T-helper 1 cell treated with Interleukin-12 subunit alpha and Interleukin-12 subunit beta and Interleukin-4 antibody, amounts not matched to agents 30 μg/mL and 1 μg/mL, for 36 hours (primary cell): ENCODE data around the gene SORBS2.

ENCODE experiments used
- H3K27ac Mint-ChIP-seq: one replicate; pipeline ENCODE4 v1.8.0; 2021; ENCODE audit warnings: mild to moderate bottlenecking, mixed read lengths
- H3K27me3 Mint-ChIP-seq: one replicate; pipeline ENCODE4 v1.8.0; 2021; ENCODE audit warnings: low read depth, mixed read lengths
- H3K36me3 Mint-ChIP-seq: one replicate; pipeline ENCODE4 v1.8.0; 2021; ENCODE audit warnings: low read depth, mixed read lengths
- H3K4me1 Mint-ChIP-seq: one replicate; pipeline ENCODE4 v1.8.0; 2021; ENCODE audit warnings: low read depth, mixed read lengths
- H3K4me3 Mint-ChIP-seq: one replicate; pipeline ENCODE4 v1.8.0; 2021; ENCODE audit warnings: mild to moderate bottlenecking, moderate library complexity, mixed read lengths
- H3K9me3 Mint-ChIP-seq: one replicate; pipeline ENCODE4 v1.8.0; 2021; ENCODE audit warnings: mixed read lengths

SORBS2 gene

GRCh38 chr4:185825737-185826136 is 13.7 kb upstream of the SORBS2 start:
- no peaks in the 10 kb centered on the region for H3K4me1 Mint-ChIP-seq
- no peak overlapping the region for H3K4me3 Mint-ChIP-seq
- no peaks in the 10 kb centered on the region for H3K36me3 Mint-ChIP-seq
- H3K27ac Mint-ChIP-seq, result no peak overlapping the region
- H3K9me3 Mint-ChIP-seq, result no peaks in the 10 kb centered on the region
- H3K27me3 Mint-ChIP-seq, result no peaks in the 10 kb centered on the region

- H3K4me3 Mint-ChIP-seq, result no peak overlapping the region
- H3K4me1 Mint-ChIP-seq, result no peaks in the 10 kb centered on the region
- no peaks in the 10 kb centered on the region for H3K27me3 Mint-ChIP-seq
- no peaks in the 10 kb centered on the region for H3K9me3 Mint-ChIP-seq
- no peak overlapping the region for H3K27ac Mint-ChIP-seq
- no peaks in the 10 kb centered on the region for H3K36me3 Mint-ChIP-seq
Measured at GRCh38 chr4:185822791-185823190, 10.8 kb upstream of the SORBS2 start.

GRCh38 chr4:185821029-185821419 is 9.0 kb upstream of the SORBS2 start:
- H3K27me3 Mint-ChIP-seq, result no peaks in the 10 kb centered on the region
- no peak overlapping the region for H3K4me3 Mint-ChIP-seq
- H3K4me1 Mint-ChIP-seq, result no peaks in the 10 kb centered on the region
- H3K36me3 Mint-ChIP-seq, result no peaks in the 10 kb centered on the region
- H3K27ac Mint-ChIP-seq, result no peak overlapping the region
- no peaks in the 10 kb centered on the region for H3K9me3 Mint-ChIP-seq

GRCh38 chr4:185820146-185821028 is 8.4 kb upstream of the SORBS2 start:
- H3K27me3 Mint-ChIP-seq, result no peaks in the 10 kb centered on the region
- H3K4me3 Mint-ChIP-seq, result no peak overlapping the region
- no peaks in the 10 kb centered on the region for H3K4me1 Mint-ChIP-seq
- H3K9me3 Mint-ChIP-seq, result no peaks in the 10 kb centered on the region
- H3K36me3 Mint-ChIP-seq, result no peaks in the 10 kb centered on the region
- H3K27ac Mint-ChIP-seq, result no peak overlapping the region

GRCh38 chr4:185819144-185819543 is 7.2 kb upstream of the SORBS2 start:
- Mint-ChIP-seq H3K36me3 (no peaks in the 10 kb centered on the region), H3K4me1 (no peaks in the 10 kb centered on the region), H3K27me3 (no peaks in the 10 kb centered on the region), H3K9me3 (no peaks in the 10 kb centered on the region), H3K4me3 (no peak overlapping the region), H3K27ac (no peak overlapping the region)

- Mint-ChIP-seq H3K27ac (no peak overlapping the region), H3K9me3 (no peaks in the 10 kb centered on the region), H3K36me3 (no peaks in the 10 kb centered on the region), H3K4me3 (no peak overlapping the region), H3K27me3 (no peaks in the 10 kb centered on the region), H3K4me1 (no peaks in the 10 kb centered on the region)
Measured at GRCh38 chr4:185817403-185817818, 5.4 kb upstream of the SORBS2 start.

- H3K36me3 Mint-ChIP-seq, result no peaks in the 10 kb centered on the region
- no peaks in the 10 kb centered on the region for H3K9me3 Mint-ChIP-seq
- no peak overlapping the region for H3K4me3 Mint-ChIP-seq
- no peaks in the 10 kb centered on the region for H3K27me3 Mint-ChIP-seq
- no peak overlapping the region for H3K27ac Mint-ChIP-seq
- peaks cover 1% of the 10 kb centered on the region for H3K4me1 Mint-ChIP-seq
Measured at GRCh38 chr4:185813133-185813532, 1.1 kb upstream of the SORBS2 start.

- H3K9me3 Mint-ChIP-seq, result no peaks in the 10 kb centered on the region
- no peaks in the 10 kb centered on the region for H3K36me3 Mint-ChIP-seq
- no peaks in the 10 kb centered on the region for H3K27me3 Mint-ChIP-seq
- H3K27ac Mint-ChIP-seq, result no peak overlapping the region
- peaks cover 1% of the 10 kb centered on the region for H3K4me1 Mint-ChIP-seq
- H3K4me3 Mint-ChIP-seq, result no peak overlapping the region
Measured at GRCh38 chr4:185810746-185811508, 1.1 kb downstream of the SORBS2 start.

GRCh38 chr4:185809533-185810071 is 2.4 kb downstream of the SORBS2 start:
- Mint-ChIP-seq H3K9me3 (no peaks in the 10 kb centered on the region), H3K4me1 (peaks cover 1% of the 10 kb centered on the region), H3K4me3 (no peak overlapping the region), H3K27ac (no peak overlapping the region), H3K36me3 (no peaks in the 10 kb centered on the region), H3K27me3 (no peaks in the 10 kb centered on the region)

- Mint-ChIP-seq H3K4me3 (no peak overlapping the region), H3K27me3 (no peaks in the 10 kb centered on the region), H3K9me3 (no peaks in the 10 kb centered on the region), H3K27ac (no peak overlapping the region), H3K4me1 (peaks cover 1% of the 10 kb centered on the region), H3K36me3 (no peaks in the 10 kb centered on the region)
Measured at GRCh38 chr4:185809121-185809520, 2.9 kb downstream of the SORBS2 start.

- Mint-ChIP-seq H3K36me3 (no peaks in the 10 kb centered on the region), H3K9me3 (no peaks in the 10 kb centered on the region), H3K4me1 (no peaks in the 10 kb centered on the region), H3K4me3 (no peak overlapping the region), H3K27me3 (no peaks in the 10 kb centered on the region), H3K27ac (no peak overlapping the region)
Measured at GRCh38 chr4:185805979-185806378, 6.0 kb downstream of the SORBS2 start.

- Mint-ChIP-seq H3K36me3 (no peaks in the 10 kb centered on the region), H3K9me3 (no peaks in the 10 kb centered on the region), H3K27me3 (no peaks in the 10 kb centered on the region), H3K4me3 (no peak overlapping the region), H3K27ac (no peak overlapping the region), H3K4me1 (no peaks in the 10 kb centered on the region)
Measured at GRCh38 chr4:185805262-185805802, 6.7 kb downstream of the SORBS2 start.

- H3K9me3 Mint-ChIP-seq, result no peaks in the 10 kb centered on the region
Measured at GRCh38 chr4:185803022-185803421, 9.0 kb downstream of the SORBS2 start.

GRCh38 chr4:185801471-185801870 is 10.5 kb downstream of the SORBS2 start:
- Mint-ChIP-seq H3K4me3 (no peak overlapping the region), H3K4me1 (no peaks in the 10 kb centered on the region), H3K9me3 (no peaks in the 10 kb centered on the region), H3K27me3 (no peaks in the 10 kb centered on the region), H3K36me3 (no peaks in the 10 kb centered on the region), H3K27ac (no peak overlapping the region)

More at GRCh38 chr4:185803022-185803421, 9.0 kb downstream of the SORBS2 start:
- Mint-ChIP-seq H3K4me3 (no peak overlapping the region), H3K36me3 (no peaks in the 10 kb centered on the region), H3K27me3 (no peaks in the 10 kb centered on the region), H3K27ac (no peak overlapping the region), H3K4me1 (no peaks in the 10 kb centered on the region)
